Stimulated activated CD8-positive, alpha-beta memory T cell treated with anti-CD3 and anti-CD28 coated beads, Interleukin-15, amount 100 ng/mL, for 24 hours (primary cell): ENCODE data around the gene GPR42.
"Not testable (repeated sequence)": the region's sequence is repeated elsewhere in the genome, so short reads cannot be mapped to it uniquely, and the experiment has no call there.

ENCODE experiments used
- DNase-seq: peaks from one replicate; pipeline ENCODE4 v3.0.0-alpha.2; 2020; ENCODE audit warnings: low read depth

Gene GPR42

GRCh38 chr19:35363711-35364425 lies 7.0 kb upstream of the GPR42 start:
- DNase-seq: no peak

- no peak for DNase-seq
Observed at GRCh38 chr19:35365303-35365702, 5.6 kb upstream of the GPR42 start.

- DNase-seq: no peak
Observed at GRCh38 chr19:35368378-35368777, 2.5 kb upstream of the GPR42 start.

- no peak for DNase-seq
Observed at GRCh38 chr19:35369522-35369921, 1.3 kb upstream of the GPR42 start.

GRCh38 chr19:35373492-35373891 lies 2.6 kb downstream of the GPR42 start:
- no peak for DNase-seq

GRCh38 chr19:35374031-35374430 lies 3.2 kb downstream of the GPR42 start:
- DNase-seq: not testable (repeated sequence)

GRCh38 chr19:35375505-35376307 lies 4.8 kb downstream of the GPR42 start:
- DNase-seq: no peak

GRCh38 chr19:35377656-35378055 lies 6.8 kb downstream of the GPR42 start:
- no peak for DNase-seq

- no peak for DNase-seq
Observed at GRCh38 chr19:35378356-35378755, 7.5 kb downstream of the GPR42 start.

- not testable (repeated sequence) for DNase-seq
Observed at GRCh38 chr19:35379545-35379944, 8.7 kb downstream of the GPR42 start.

GRCh38 chr19:35379992-35380391 lies 9.1 kb downstream of the GPR42 start:
- DNase-seq: no peak

GRCh38 chr19:35380450-35381124 lies 9.7 kb downstream of the GPR42 start:
- no peak for DNase-seq

- DNase-seq: no peak
Observed at GRCh38 chr19:35381318-35381717, 10.4 kb downstream of the GPR42 start.

- DNase-seq: no peak
Observed at GRCh38 chr19:35381926-35382325, 11.1 kb downstream of the GPR42 start.

- no peak for DNase-seq
Observed at GRCh38 chr19:35383536-35383935, 12.7 kb downstream of the GPR42 start.

GRCh38 chr19:35388277-35389054 lies 17.6 kb downstream of the GPR42 start:
- no peak for DNase-seq

- no peak for DNase-seq
Observed at GRCh38 chr19:35389192-35389861, 18.5 kb downstream of the GPR42 start.

GRCh38 chr19:35392742-35393715 lies 22.2 kb downstream of the GPR42 start:
- no peak for DNase-seq

GRCh38 chr19:35395382-35396199 lies 24.7 kb downstream of the GPR42 start:
- DNase-seq: no peak
